T1000 (cell line): ENCODE measurements around the gene SYT17.

Source experiments
- DNase-seq: peaks from one replicate; lab custom pipeline; 2025; ENCODE audit warnings: mixed read lengths; lab: John Stamatoyannopoulos, UW

Gene SYT17

DNA sequence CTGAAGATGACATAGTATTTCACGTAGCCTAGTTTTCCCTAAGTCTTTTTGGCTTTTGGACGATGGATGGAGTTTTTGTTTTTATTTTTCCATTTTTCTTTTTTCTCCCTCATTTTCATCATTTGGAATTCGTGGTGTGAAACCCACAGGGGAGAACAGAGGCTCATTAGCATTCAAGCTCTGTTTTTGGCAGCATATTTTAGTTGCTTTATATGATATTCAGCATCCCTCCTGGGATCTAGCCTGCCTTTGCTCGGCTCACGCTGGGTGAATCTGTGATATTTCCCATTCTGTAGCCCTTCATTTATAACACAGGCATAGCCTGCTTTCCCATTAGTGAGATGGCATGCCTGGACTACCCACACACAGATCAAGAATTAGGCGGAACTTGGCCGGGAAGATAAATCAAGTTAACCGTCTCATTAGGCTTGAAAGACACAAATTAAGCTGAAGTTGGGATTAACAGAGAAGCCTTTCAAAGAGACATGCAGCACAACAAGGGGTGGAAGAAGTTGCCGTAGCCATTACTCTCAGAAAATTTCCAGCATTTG lies 97.4 kb downstream of the SYT17 start:
- DNase-seq = no peak

DNA sequence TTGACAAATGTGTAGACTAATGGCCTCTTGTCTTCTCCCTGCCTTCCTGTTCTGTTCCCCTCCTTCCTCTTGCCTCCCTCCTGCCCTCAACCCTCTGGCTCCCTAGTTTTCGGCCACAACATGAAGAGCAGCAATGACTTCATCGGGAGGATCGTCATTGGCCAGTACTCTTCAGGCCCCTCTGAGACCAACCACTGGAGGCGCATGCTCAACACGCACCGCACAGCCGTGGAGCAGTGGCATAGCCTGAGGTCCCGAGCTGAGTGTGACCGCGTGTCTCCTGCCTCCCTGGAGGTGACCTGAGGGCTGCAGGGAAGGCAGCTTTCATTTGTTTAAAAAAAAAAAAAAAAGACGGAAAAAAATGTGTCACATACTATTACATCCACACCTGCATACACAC lies 98.7 kb downstream of the SYT17 start:
- DNase-seq = no peak

DNA sequence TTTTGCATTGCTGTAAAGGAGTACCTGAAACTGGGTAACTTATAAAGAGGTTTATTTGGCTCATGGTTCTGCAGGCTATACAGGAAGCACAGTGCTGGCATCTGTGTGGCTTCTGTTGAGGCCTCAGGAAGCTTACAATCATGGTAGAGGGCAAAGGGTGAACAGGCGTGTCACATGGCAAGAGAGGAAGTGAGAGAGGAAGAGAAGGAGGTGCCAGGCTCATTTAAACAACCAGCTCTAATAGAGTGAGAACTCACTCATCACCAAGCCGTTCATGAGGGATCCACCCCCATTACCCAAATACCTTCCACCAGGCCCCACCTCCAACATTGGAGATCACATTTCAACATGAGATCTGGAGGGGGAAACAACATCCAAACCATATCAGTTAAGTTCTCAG lies 101.1 kb downstream of the SYT17 start:
- DNase-seq = no peak

DNA sequence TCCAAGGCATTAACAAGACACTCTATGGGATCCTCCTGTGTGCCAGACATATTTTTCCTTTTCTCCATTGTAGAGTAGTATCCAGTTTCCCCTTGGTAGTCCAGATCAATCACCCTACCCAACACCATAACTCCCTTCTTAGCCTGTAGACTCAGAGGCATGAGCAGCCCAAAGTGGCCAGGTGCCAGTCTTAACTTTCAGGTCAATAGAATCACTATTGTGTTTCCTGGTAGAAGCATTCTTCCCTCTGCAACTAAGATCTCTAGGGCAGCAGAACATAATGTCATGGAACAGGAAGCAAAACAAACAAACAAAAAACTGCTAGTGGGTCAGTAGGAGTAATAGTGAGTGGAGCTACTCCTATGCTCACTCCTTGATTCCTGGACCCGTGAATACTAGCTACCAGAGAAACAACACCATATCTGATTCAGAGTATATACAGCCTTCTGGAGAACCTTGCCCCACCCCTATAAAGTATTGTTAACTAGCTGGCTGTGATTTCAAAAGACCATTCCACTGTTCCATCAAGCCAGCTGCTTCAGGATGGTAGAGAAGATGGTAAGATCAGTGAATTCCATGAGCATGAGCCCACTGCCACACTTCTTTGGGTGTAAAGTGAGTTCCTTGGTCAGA lies 106.2 kb downstream of the SYT17 start:
- no peak for DNase-seq

DNA sequence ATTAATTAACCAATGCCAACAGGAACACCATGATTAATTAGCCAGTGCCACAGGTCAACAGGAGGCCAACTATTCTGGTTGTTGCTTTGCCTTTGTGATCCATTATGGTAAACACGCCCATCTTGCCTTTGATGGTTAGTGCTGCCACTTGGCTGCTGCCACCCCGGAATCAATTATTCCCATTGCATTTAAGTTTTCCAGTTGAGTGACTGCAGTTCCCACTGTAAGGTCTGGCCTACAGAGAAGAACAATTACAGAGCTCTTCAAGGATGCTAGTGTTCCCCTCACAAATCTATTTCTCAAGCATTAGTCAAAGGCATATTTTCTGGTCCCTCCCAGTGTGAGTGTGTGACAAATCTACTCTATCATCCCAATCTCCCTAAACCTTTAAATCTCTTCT lies 110.4 kb downstream of the SYT17 start:
- DNase-seq = no peak

DNA sequence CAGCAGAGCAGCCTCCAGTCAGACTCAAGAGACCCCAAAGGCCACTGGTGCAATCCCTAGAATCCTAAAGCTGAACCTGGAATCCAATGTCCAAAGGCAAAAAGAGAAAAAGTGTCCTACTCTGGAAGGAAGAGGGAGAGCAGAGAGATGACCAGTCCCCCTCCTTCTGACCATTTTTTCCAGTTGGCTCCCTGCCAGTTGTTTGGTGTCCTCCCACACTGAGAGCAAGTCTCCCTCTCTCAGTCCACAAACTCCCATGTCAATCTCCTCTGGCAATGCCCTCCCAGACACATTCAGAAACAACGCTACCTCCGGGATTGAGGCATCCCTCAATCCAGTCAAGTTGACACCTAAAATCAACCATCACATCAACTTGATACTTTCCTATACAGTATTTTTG lies 113.2 kb downstream of the SYT17 start:
- no peak for DNase-seq

DNA sequence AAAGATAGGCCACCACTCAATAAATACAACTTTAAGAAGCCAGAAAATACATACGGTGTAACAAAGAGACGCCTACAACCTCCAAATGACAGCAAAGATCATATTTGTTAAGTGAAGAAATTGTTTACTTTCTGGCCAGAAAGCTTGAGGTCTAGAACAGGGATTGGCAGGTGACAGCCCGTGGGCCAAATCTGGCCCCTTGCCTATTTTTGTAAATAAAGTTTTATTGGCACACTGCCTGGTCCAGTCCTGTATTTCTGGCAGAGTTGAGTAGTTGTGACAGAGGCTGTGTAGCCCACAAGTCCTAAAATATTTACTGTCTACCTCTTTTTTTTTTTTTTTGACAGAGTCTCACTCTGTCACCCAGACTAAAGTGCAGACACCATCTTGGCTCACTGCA lies 114.1 kb downstream of the SYT17 start:
- no peak for DNase-seq

DNA sequence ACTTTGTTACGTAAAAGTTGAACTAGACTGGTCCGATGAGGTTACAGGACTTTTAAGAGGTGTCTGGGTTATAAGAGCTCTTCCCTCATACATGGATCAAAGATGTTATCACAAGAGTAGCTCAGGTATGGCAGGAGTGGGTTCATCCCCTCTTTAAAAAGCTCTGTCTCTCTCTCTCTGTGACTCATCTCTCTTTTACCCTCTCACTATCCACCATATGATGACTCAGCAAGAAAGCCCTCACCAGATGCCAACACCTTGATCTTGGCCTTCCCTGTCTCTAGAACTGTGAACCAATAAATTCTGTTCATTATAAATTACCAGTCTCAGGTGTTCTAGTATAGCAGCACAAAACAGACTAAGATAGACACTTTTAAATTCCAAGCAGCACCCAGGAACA lies 115.6 kb downstream of the SYT17 start:
- no peak for DNase-seq

DNA sequence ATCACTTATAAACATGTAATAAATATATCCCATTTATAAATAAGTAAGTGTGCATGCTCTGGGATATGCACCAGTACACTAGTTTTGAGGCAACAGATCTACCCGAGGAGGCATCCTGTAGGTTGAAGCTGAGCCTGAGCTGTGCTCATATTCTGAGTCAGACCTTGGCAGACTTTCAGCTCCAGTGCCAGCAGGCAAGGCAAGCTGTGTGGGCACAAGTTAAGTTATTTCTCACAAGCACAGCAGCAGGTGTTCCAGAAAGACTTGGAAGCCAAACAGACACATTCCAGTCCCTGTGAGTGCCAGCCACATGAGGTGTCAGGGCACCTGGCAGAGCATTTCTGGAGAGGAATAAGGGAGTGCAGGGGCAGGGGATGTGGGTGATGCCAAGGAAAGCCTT lies 116.2 kb downstream of the SYT17 start:
- no peak for DNase-seq

DNA sequence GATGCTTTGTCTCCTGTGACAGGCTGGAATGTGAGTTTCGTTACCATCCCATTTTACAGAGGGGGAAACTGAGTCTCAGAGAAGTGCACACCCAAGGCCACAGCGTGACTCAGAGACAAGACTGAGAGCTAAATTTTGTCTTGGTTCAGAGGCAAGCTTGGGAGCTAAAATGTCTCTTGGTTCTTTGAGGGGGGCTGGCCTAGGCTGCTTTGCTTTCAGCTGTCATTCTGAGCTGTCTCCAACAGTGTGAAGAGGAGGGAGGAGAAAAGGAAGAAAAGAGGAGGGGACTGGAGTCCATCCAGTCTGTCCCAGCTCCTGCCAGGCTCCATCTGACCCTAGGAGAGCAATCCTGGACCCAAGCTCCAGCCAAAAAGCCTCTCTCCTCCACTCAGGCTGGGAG lies 117.4 kb downstream of the SYT17 start, which contains the start of gene CLEC19A:
TSS of gene CLEC19A (plus strand) at position 301 of the 400 bp plus-strand sequence. CDS start 121 bp downstream, outside the sequence.
- no peak for DNase-seq

DNA sequence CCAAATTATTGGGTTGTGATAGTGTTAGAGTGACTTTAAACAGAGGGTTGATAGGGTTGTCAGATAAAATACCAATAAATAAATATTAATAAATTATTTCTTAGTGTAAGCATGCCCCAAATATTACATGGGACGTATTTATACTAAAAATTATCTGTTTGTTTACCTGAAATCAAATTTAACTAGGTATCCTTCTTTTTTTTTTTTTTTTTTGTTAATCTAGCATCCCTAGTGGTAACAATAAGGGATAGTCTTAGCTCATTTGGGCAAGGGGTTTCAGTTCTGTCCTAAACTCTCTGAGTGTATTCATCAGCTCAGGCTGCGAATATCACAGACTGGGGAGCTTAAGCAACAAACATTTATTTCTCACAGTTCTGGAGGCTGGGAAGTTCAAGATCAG lies 118.8 kb downstream of the SYT17 start:
- no peak for DNase-seq

DNA sequence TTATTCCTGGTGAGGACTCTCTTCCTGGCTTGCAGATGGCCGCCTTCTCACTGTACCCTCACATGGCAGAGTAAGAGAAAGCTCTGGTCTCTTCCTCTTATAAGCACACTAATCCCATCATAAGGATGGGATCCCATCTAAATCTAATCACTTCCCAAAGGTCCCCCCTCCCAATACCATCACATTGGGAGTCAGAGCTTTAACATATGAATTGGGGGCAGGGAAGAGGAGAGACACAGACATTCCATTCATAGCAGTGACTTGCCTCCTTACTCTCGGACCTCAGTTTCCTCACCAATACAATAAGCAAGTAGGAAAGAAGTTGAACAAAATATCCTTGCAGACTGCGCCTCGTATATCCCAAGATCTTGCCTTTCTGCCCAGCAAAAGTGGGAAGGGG lies 119.2 kb downstream of the SYT17 start:
- DNase-seq = no peak

DNA sequence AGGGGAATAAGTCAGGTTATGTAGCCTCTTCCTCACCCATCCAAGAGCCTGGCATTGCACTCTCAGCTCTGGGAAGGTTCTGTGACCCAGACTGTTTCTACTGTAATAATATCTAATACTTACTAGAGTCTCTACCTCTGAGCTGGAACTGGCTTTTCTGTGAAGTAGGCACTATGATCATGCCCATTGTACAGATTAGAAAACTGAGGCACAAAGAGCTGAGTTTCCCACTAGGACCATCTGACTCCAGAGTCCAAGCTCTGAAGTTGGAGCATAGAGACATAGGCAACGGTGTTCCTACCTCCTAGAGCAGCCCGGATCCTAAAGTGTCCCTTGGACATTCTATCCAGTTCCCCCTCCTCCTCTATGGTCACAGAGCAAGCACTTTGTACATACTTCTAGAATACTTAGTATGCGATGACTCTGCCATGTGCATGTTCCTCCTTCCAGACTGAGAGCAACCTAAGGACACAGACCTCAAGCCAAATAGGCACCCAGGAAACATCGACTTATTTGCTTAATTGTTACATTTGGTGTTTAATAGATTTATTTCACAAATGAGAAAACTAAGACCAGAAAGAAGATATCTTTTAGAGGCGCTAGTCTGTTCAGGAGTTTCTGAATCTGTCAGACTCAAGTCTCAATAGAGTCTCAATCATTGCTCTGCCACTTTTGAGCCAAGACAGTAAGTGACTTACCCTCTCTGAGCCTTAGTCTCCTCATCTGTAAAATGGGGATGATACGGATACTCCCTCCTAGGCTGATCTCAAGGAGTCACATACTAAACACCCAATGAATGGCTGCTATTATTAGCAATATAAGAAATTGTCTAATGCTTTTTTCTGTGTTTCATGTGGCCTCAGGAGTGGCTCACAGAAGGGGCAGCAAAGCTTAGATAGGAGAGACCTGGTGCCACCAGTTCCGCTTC lies 121.1 kb downstream of the SYT17 start:
- DNase-seq = no peak

DNA sequence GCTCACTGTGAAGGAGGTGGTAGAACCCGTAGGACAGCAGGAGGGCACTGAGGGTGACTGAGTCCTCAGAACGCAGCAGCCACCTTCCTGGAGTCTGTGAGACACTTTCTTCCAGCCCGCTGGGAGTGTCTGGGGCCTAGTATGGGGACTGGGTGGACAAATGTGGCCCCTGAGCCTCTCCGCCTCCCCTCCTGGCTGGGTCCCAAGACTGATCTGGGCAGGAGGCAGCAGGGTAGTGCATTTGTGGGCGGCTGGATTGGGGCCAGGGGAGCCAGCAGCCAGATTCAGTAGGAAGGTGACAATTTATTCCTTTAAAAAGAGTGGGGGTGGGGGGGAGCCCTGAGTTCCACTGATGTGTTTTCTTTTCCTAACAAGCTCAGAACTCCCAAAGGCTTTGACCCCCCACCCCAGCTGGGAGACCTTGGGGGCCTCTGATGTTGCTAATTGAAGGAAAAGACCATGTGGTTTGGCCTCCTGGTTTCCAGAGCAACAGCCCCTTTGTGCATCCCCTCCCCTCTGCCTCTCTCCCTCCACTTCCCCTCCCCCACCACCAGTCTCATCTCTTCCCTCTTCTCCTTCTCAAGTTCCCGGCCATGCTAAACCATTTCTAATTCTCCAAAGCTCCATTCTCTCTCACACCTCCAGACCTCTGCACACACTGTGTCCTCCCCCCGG lies 121.9 kb downstream of the SYT17 start:
- DNase-seq = no peak

DNA sequence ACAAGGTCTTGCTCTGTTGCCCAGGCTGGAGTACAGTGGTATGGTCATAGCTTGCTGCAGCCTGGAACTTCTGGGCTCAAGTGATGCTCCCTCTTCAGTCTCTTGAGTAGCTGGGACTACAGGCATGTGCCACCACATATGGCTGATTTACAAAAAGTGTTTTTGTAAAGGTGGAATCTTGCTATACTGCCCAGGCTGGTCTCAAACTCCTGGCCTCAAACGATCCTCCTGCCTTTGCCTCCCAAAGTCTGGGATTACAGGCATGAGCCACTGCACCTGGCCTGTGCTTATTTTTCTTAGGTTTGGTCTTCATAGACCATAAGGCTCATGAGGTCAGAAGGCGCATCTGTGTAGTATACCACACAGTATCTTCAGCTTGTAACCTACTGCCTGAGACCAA lies 122.8 kb downstream of the SYT17 start:
- no peak for DNase-seq

DNA sequence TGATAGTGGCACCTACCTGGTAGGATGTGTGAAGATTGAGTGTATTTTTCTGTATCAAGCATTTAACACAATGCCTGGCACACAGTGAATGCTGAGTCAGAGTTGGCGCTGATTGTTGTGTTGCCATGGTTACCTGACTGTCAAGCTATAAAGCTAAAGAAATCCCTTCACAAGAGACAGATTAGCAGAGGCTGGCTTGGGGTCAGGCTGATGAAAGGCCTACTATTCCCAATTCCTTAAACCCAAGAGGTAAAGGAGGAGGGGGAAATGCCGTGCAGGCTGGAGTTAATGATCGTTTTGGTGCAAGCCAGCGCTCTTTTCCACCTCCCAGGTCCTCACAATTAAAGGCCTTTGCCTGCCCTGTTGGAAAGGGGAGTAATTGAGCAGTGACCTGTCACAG lies 123.4 kb downstream of the SYT17 start:
- no peak for DNase-seq

DNA sequence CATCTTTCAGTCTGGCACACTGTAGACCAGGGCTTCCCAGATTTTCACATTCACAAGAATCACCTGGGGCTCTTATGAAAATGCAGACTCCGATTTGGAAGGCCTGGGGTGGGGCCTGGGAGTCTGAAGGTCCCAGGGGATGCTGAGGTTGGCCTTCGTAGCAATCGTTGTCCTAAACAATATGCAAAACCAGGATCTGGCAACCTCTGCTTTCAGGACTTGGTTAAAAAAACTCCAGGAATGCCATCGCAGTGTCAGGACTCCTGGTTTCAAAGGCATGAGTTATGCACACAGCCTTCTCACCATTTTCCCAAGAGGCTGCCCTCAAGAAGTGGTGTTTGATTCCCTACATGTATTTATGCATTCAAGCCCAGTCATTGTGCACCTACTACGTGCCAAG lies 124.1 kb downstream of the SYT17 start:
- DNase-seq = no peak

DNA sequence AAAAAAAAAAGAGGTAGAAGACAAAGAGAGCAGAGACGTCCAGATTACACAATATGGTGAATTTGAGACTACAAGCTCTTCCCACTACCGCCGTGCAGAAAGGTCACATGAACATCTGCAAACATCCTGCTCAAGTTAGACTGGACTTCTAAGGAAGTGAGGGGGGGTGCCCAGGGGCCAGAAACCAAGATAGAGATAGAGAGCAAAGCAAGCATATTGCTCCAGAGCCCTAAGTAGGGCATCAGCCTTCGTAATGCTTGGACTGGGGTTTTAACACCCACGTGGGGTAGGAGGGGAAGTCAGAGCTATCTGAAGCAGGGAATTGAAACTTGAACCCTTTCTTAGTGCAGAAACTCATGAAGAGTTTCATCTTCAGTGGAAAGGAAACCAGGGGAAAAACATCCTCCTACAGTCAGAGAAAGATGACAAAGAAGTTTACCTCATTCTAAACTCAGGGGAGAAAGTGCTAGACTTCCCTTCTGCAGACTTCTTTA lies 126.2 kb downstream of the SYT17 start:
- no peak for DNase-seq

DNA sequence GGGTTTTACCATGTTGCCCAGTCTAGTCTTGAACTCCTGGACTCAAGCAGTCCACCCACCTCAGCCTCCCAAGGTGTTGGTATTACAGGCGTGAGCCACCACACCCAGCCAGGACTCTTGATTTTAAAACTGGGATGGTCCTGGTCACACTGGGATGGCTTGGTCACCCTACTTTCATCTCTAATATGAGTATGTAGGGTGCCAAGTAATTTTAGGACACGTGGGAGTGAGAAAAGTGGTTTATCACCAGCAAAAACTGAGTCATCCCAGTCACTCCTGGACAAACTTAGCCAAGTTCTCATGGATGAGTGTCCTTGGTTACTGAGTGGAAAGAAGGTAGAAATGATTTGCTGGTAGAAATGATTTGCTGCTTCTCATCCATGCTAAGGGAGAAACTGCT lies 127.4 kb downstream of the SYT17 start:
- DNase-seq = no peak

DNA sequence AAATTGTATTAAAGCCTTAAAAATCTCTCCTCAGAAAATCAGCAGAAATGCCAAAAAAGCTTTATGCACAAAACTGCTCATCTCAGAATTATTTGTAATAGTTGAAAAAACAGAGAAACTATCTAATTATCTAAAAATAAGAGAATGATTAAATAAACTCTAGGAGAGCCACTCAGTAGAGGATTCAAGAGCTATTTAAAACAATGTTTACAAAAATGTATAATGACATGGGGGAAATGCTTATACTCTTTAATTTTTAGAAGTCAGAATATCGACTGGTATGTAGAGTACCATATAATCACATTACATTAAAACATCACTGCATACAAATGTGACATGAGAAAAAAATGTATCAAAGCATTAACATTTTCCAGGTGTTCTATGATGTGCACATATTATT lies 129.4 kb downstream of the SYT17 start:
- no peak for DNase-seq

DNA sequence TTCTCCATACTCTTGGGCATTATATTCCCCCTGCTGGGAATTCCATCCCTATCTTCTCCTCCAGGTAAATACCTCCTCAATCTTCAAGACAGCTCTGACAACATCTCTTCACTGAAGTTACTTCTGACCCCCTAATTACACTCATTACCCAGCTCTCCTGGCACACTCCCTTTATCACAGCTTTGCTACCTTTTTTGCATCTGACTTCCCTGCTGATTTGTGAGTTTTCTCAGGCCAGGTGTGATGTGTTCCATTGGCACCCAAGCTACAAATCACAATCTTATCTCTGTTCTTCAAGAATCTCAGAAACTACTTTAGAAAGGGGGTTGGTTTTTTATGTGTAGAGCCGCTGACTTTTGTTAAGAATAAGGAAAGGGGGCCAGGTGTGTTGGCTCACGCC lies 131.5 kb downstream of the SYT17 start:
- no peak for DNase-seq

DNA sequence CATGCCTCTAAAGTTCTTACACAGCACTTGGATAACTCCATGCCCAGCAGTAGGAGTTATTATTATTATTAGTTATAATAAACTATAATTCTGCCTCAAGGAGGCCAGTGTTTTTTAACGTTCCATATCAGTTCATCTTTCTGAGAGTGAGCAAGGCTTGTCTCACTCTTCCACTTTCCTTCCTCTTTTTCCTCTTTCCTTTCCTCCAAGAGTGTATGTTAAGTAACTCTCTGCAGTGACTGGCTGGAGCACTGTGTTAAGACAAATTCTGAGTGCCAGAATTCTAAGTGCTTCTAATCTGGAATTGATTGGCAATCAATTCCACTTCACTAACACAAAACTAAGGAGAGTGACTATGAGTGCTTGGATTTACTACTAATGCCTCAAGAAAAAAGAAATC lies 133.9 kb downstream of the SYT17 start:
- DNase-seq = no peak
